ENCODE results near the gene ERCC2. TPM values are rescaled to one million over a fixed set of nuclear protein-coding genes. Genes with fewer than 3 reads are reported as not detected.

The ERCC2 gene
- total and polyA plus RNA-seq, 4 donors: 3.3 to 8.7 (median 8.2) TPM

DNA sequence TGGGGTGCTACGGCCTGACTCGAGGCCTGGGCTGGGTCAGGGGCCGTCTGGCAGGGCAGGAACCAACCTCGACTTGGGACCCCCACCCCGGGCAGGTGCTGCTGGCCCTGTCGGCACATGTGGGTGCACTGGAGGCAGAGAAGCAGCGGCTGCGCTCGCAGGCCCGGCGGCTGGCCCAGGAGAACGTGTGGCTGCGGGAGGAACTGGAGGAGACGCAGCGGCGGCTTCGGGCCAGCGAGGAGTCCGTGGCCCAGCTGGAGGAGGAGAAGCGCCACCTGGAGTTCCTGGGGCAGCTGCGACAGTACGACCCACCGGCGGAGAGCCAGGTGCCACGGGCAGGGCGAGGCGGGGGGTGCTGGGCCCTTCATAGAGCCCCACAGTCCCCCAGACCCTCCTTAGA is 23.9 kb downstream of the ERCC2 start:
- no peak overlapping the region for H3K9ac ChIP-seq (ENCODE audit: low read depth in 1 of 2, low read length in 2 of 2)
- no peak for DNase-seq (ENCODE audit: low spot score)
- WGBS: 40% methylated on average over 27 of the region's 27 CpGs
- no peaks in the 10 kb centered on the region for H3K27me3 ChIP-seq (ENCODE audit: control insufficient read depth in 4 of 4, insufficient read depth in 4 of 4, low read length in 3 of 4)
- H3K36me3 ChIP-seq (ENCODE audit: control insufficient read depth in 4 of 4, insufficient read depth in 3 of 4, low read depth in 1 of 4, low read length in 3 of 4): peaks cover 0 to 5% (median 1%) of the 10 kb centered on the region in 4 donors
- H3K4me1 ChIP-seq (ENCODE audit: control insufficient read depth in 4 of 4, insufficient read depth in 4 of 4, low read length in 3 of 4): no peaks in the 10 kb centered on the region
- H3K4me3 ChIP-seq (ENCODE audit: low read depth in 1 of 3, low read length in 3 of 3): no peak overlapping the region
- H3K9me3 ChIP-seq (ENCODE audit: control insufficient read depth in 4 of 4, low read length in 3 of 4): no peaks in the 10 kb centered on the region
- H3K27ac ChIP-seq (ENCODE audit: low read depth in 1 of 2, low read length in 2 of 2): no peak overlapping the region
- TF ChIP-seq RXRA (IDR thresholded peaks at IDR 0.05) (no peak), REST (IDR thresholded peaks at IDR 0.05) (no peak), HNF4G (IDR thresholded peaks at IDR 0.05) (no peak), FOXA2 (IDR thresholded peaks at IDR 0.05) (no peak), FOXA1 (IDR thresholded peaks at IDR 0.05) (no peak), YY1 (IDR thresholded peaks at IDR 0.05) (no peak), CTCF (IDR thresholded peaks at IDR 0.05; ENCODE audit: low read depth, low read length, missing input control) (no peak), EGR1 (IDR thresholded peaks at IDR 0.05; ENCODE audit: low read depth in 2 of 2) (no peak), HNF4A (conservative IDR thresholded peaks at IDR 0.05) (no peak), ZBTB33 (IDR thresholded peaks at IDR 0.05) (no peak), ATF3 (IDR thresholded peaks at IDR 0.05) (no peak)
- TF ChIP-seq, protein P1, sequence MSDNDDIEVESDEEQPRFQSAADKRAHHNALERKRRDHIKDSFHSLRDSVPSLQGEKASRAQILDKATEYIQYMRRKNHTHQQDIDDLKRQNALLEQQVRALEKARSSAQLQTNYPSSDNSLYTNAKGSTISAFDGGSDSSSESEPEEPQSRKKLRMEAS (IDR thresholded peaks at IDR 0.05): no peak

- no peak for DNase-seq (ENCODE audit: low spot score)
- no peaks in the 10 kb centered on the region for H3K36me3 ChIP-seq (ENCODE audit: control insufficient read depth in 4 of 4, insufficient read depth in 3 of 4, low read depth in 1 of 4, low read length in 3 of 4)
- no peaks in the 10 kb centered on the region for H3K9me3 ChIP-seq (ENCODE audit: control insufficient read depth in 4 of 4, low read length in 3 of 4)
- H3K4me3 ChIP-seq (ENCODE audit: low read depth in 1 of 3, low read length in 3 of 3): no peak overlapping the region
- no peaks in the 10 kb centered on the region for H3K27me3 ChIP-seq (ENCODE audit: control insufficient read depth in 4 of 4, insufficient read depth in 4 of 4, low read length in 3 of 4)
- H3K4me1 ChIP-seq (ENCODE audit: control insufficient read depth in 4 of 4, insufficient read depth in 4 of 4, low read length in 3 of 4): peaks cover 1 to 5% (median 2%) of the 10 kb centered on the region in 4 donors
- WGBS: 85% methylated on average over 15 of the region's 15 CpGs
- H3K27ac ChIP-seq (ENCODE audit: low read depth in 1 of 2, low read length in 2 of 2): no peak overlapping the region
- no peak overlapping the region for H3K9ac ChIP-seq (ENCODE audit: low read depth in 1 of 2, low read length in 2 of 2)
- TF ChIP-seq JUND (IDR thresholded peaks at IDR 0.05) (no peak), ATF3 (IDR thresholded peaks at IDR 0.05) (no peak), REST (IDR thresholded peaks at IDR 0.05) (no peak), CTCF (IDR thresholded peaks at IDR 0.05; ENCODE audit: low read depth, low read length, missing input control) (no peak), HNF4A (conservative IDR thresholded peaks at IDR 0.05) (no peak), FOXA2 (IDR thresholded peaks at IDR 0.05) (no peak), NR2F2 (IDR thresholded peaks at IDR 0.05) (no peak), ZBTB33 (IDR thresholded peaks at IDR 0.05) (no peak)
- TF ChIP-seq, protein P1 (IDR thresholded peaks at IDR 0.05): no peak
These were observed 24.9 kb downstream of the ERCC2 start for GRCh38 chr19:45345506-45345860.

All from liver (tissue), 9 donors.